Measurements from ENCODE around the gene SPG7.

The SPG7 gene

DNA sequence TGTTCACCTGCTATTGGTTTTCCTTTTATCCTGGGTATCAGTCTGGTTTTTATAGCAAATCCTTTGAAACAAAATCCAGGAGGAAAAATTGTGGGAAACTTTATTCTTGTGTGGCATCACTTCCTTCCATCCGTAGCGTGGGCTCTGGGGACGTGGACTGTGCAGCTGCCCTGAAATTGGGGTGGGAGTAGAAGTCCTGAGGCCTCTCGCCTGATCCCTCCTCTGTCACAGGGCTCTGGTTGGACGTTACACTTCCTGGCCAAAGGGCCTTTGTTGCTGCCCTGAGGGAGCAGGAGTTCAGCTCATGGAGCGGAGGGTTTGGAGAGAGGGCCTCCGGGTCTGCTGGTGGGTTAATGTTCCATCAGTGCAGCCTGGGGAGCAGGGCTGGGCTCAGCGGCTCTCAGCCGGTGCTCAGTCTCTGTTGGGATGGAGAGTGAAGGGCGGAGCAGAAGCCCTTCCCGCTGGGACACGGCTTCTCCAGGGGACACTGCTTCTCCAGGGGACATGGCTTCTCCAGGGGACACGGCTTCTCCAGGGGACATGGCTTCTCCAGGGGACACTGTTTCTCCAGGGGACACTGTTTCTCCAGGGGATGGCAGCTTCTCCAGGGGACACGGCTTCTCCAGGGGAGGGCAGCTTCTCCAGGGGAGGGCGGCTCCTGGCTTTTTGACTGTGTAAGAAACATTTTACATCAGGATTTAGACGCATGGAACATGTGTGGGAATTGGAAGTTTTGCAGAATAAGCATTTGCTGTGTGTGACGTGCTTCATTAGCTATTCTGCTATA, 37.0 kb downstream of the SPG7 start:
- TF ChIP-seq TAF1 (IDR thresholded peaks at IDR 0.05; ENCODE audit: low read depth), result no peak
- TF ChIP-seq USF1 (IDR thresholded peaks at IDR 0.05), result no peak
- no peak for TF ChIP-seq YY1 (IDR thresholded peaks at IDR 0.05; ENCODE audit: low read depth)
- no peak for TF ChIP-seq RAD21 (IDR thresholded peaks at IDR 0.05; ENCODE audit: low read depth)
- TF ChIP-seq EGR1 (IDR thresholded peaks at IDR 0.05), result no peak
- TF ChIP-seq EP300 (IDR thresholded peaks at IDR 0.05; ENCODE audit: borderline replicate concordance), result no peak
- TF ChIP-seq ZBTB7A (IDR thresholded peaks at IDR 0.05; ENCODE audit: low read depth), result no peak
- no peak for TF ChIP-seq NFIC (IDR thresholded peaks at IDR 0.05)
- TF ChIP-seq, protein P1, sequence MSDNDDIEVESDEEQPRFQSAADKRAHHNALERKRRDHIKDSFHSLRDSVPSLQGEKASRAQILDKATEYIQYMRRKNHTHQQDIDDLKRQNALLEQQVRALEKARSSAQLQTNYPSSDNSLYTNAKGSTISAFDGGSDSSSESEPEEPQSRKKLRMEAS (IDR thresholded peaks at IDR 0.05), result no peak
- TF ChIP-seq, protein P2, sequence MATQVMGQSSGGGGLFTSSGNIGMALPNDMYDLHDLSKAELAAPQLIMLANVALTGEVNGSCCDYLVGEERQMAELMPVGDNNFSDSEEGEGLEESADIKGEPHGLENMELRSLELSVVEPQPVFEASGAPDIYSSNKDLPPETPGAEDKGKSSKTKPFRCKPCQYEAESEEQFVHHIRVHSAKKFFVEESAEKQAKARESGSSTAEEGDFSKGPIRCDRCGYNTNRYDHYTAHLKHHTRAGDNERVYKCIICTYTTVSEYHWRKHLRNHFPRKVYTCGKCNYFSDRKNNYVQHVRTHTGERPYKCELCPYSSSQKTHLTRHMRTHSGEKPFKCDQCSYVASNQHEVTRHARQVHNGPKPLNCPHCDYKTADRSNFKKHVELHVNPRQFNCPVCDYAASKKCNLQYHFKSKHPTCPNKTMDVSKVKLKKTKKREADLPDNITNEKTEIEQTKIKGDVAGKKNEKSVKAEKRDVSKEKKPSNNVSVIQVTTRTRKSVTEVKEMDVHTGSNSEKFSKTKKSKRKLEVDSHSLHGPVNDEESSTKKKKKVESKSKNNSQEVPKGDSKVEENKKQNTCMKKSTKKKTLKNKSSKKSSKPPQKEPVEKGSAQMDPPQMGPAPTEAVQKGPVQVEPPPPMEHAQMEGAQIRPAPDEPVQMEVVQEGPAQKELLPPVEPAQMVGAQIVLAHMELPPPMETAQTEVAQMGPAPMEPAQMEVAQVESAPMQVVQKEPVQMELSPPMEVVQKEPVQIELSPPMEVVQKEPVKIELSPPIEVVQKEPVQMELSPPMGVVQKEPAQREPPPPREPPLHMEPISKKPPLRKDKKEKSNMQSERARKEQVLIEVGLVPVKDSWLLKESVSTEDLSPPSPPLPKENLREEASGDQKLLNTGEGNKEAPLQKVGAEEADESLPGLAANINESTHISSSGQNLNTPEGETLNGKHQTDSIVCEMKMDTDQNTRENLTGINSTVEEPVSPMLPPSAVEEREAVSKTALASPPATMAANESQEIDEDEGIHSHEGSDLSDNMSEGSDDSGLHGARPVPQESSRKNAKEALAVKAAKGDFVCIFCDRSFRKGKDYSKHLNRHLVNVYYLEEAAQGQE (IDR thresholded peaks at IDR 0.05; ENCODE audit: low read depth), result no peak
- no peak for TF ChIP-seq FOXM1 (IDR thresholded peaks at IDR 0.05; ENCODE audit: borderline replicate concordance, low read depth)
- no peak for TF ChIP-seq CREB1 (IDR thresholded peaks at IDR 0.05; ENCODE audit: low read depth)
- no peak for TF ChIP-seq CEBPB (IDR thresholded peaks at IDR 0.05)
- TF ChIP-seq TEAD4 (IDR thresholded peaks at IDR 0.05), result no peak
- no peak for TF ChIP-seq TCF12 (IDR thresholded peaks at IDR 0.05; ENCODE audit: low read depth)

GRCh38 chr16:89545831-89546574, 37.8 kb downstream of the SPG7 start:
- TF ChIP-seq, protein P1 (IDR thresholded peaks at IDR 0.05), result no peak
- TF ChIP-seq EP300 (IDR thresholded peaks at IDR 0.05; ENCODE audit: borderline replicate concordance) (no peak), TEAD4 (IDR thresholded peaks at IDR 0.05) (no peak), RAD21 (IDR thresholded peaks at IDR 0.05; ENCODE audit: low read depth) (no peak), USF1 (IDR thresholded peaks at IDR 0.05) (no peak), CREB1 (IDR thresholded peaks at IDR 0.05; ENCODE audit: low read depth) (no peak), TCF12 (IDR thresholded peaks at IDR 0.05; ENCODE audit: low read depth) (no peak), TAF1 (IDR thresholded peaks at IDR 0.05; ENCODE audit: low read depth) (no peak), YY1 (IDR thresholded peaks at IDR 0.05; ENCODE audit: low read depth) (no peak), CEBPB (IDR thresholded peaks at IDR 0.05) (no peak), ZBTB7A (IDR thresholded peaks at IDR 0.05; ENCODE audit: low read depth) (no peak), NFIC (IDR thresholded peaks at IDR 0.05) (no peak)

DNA sequence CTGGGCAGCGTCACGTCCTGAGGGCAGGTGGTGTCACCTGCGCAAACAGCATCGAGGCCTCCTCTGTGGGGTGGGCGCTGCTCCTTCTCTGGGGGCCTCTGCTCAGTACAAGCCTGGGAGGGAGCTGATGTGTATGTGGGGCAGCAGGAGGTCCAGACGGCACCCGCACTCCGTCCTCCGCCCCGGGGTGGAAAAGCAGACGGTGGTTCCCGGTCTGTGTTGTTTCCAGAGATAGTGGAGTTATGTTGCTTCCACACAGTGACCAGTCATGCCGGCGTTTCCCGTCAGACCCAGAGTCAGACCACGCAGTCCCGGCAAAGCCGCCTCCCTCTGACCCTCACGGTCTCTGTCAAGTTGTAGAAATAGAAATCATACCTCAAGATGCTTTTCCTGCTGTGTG, 38.6 kb downstream of the SPG7 start:
- TF ChIP-seq RAD21 (IDR thresholded peaks at IDR 0.05; ENCODE audit: low read depth) (no peak), CEBPB (IDR thresholded peaks at IDR 0.05) (no peak), TCF12 (IDR thresholded peaks at IDR 0.05; ENCODE audit: low read depth) (no peak), TEAD4 (IDR thresholded peaks at IDR 0.05) (no peak), FOXM1 (IDR thresholded peaks at IDR 0.05; ENCODE audit: borderline replicate concordance, low read depth) (no peak), ZBTB7A (IDR thresholded peaks at IDR 0.05; ENCODE audit: low read depth) (no peak), NFIC (IDR thresholded peaks at IDR 0.05) (no peak), EP300 (IDR thresholded peaks at IDR 0.05; ENCODE audit: borderline replicate concordance) (no peak), TAF1 (IDR thresholded peaks at IDR 0.05; ENCODE audit: low read depth) (no peak), YY1 (IDR thresholded peaks at IDR 0.05; ENCODE audit: low read depth) (no peak), CREB1 (IDR thresholded peaks at IDR 0.05; ENCODE audit: low read depth) (no peak), USF1 (IDR thresholded peaks at IDR 0.05) (no peak)
- TF ChIP-seq, protein P2 (IDR thresholded peaks at IDR 0.05; ENCODE audit: low read depth), result no peak
- TF ChIP-seq, protein P1 (IDR thresholded peaks at IDR 0.05), result no peak

DNA sequence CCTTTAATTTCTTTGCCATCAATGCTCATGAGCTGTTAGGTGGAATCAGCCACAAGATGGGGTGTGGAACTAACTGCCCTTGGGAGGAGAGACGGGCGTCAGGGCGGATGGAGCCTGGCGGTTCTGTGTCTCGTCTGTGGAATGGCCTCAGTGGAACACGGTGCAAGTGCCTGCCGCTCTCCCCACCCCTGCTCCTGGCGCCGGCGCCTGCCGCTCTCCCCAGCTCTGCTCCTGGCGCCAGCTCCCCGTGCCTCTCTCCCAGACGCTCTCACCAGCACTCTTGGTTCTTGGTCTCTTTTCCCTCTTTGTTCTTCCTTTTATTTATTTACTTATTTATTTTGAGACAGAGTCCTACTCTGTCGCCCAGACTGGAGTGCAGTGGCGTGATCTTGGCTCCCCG, 39.1 kb downstream of the SPG7 start:
- TF ChIP-seq RAD21 (IDR thresholded peaks at IDR 0.05; ENCODE audit: low read depth) (no peak), CREB1 (IDR thresholded peaks at IDR 0.05; ENCODE audit: low read depth) (no peak), CEBPB (IDR thresholded peaks at IDR 0.05) (no peak), FOXM1 (IDR thresholded peaks at IDR 0.05; ENCODE audit: borderline replicate concordance, low read depth) (no peak), EGR1 (IDR thresholded peaks at IDR 0.05) (no peak), NFIC (IDR thresholded peaks at IDR 0.05) (no peak), TAF1 (IDR thresholded peaks at IDR 0.05; ENCODE audit: low read depth) (no peak), TCF12 (IDR thresholded peaks at IDR 0.05; ENCODE audit: low read depth) (no peak), TEAD4 (IDR thresholded peaks at IDR 0.05) (no peak), YY1 (IDR thresholded peaks at IDR 0.05; ENCODE audit: low read depth) (no peak), USF1 (IDR thresholded peaks at IDR 0.05) (no peak)
- TF ChIP-seq, protein P2 (IDR thresholded peaks at IDR 0.05; ENCODE audit: low read depth), result no peak
- TF ChIP-seq, protein P1 (IDR thresholded peaks at IDR 0.05), result no peak

Data from Ishikawa (cell line).